K562 (cell line): Measurements from ENCODE around the gene DNAH8. TPM values are rescaled to one million over a fixed set of nuclear protein-coding genes. Genes with fewer than 3 reads are reported as not detected.

Experiments
- ATAC-seq: fragments of 200-7000 bp; cut with Tn5 transposase; 3 replicates; pipeline ENCODE4 v1.9.1; 2020; ENCODE audit warnings: moderate library complexity
- BruUV-seq: library from RNA; stranded (reverse); fragments of 400-500 nt; replicated peaks from 2 replicates; lab custom pipeline; 2021; lab: Mats Ljungman, UMichigan
- CTCF ChIA-PET: fragments of 300-600 bp; formaldehyde crosslinking; extraction: SDS; loops from one replicate; lab custom pipeline; 2021; ENCODE audit warnings: low intra/inter-chr PET ratio; lab: Yijun Ruan, JAX
- POLR2A ChIA-PET: fragments of 300-600, 350-650 bp; sonication (Branson Sonifier 250); formaldehyde crosslinking; extraction: SDS; loops from one replicate; lab custom pipeline; 2021; ENCODE audit warnings: antibody characterized with exemption, inconsistent platforms; lab: Yijun Ruan, JAX
- DNase-seq, 4 experiments: peaks; one replicate each; pipeline versions ENCODE4 v3.0.0 to v3.0.0-alpha.2; 2011 to 2018; ENCODE audit warnings: low spot score in 3 of 4, mixed read lengths in 3 of 4; ENCODE audit errors: extremely low read depth in 1 of 4
- FAIRE-seq: peaks from 2 replicates; lab custom pipeline; 2011; peaks lifted over from hg19 to GRCh38; lab: Jason Lieb, UNC
- H2AFZ ChIP-seq: 2 replicates; pipeline ENCODE4 v1.6.0; 2011; ENCODE audit warnings: low read depth, low read length, control low read depth, inconsistent platforms
- H3K27ac ChIP-seq: fragments of 200-600 bp; 3 replicates; pipeline ENCODE4 v1.8.0; 2011; ENCODE audit warnings: low read depth, mild to moderate bottlenecking, control low read depth, inconsistent platforms, low read length, moderate library complexity, mixed read lengths; ENCODE audit errors: extremely low read depth
- H3K27me3 ChIP-seq, 2 experiments: fragments of 300-600 bp in 1 of 2; 2 replicates in 1 of 2; 3 replicates in 1 of 2; pipeline versions ENCODE4 v1.6.0 to v1.8.0; 2011; ENCODE audit warnings: inconsistent platforms in 2 of 2, low read length in 2 of 2, mild to moderate bottlenecking in 1 of 2, mixed read lengths in 1 of 2, moderate library complexity in 1 of 2; ENCODE audit not compliant: control insufficient read depth in 2 of 2, insufficient read depth in 2 of 2
- H3K36me3 ChIP-seq: fragments of 300-600 bp; 3 replicates; pipeline ENCODE4 v1.8.0; 2011; ENCODE audit warnings: mild to moderate bottlenecking, low read length, inconsistent platforms; ENCODE audit not compliant: control insufficient read depth, insufficient read depth
- H3K4me1 ChIP-seq, 2 experiments: fragments of 200-600 bp in 1 of 2; replicated peaks in 1 of 2; 2 replicates in 1 of 2; 3 replicates in 1 of 2; pipeline versions ENCODE4 v1.5.1 to v1.8.0; 2011; ENCODE audit warnings: inconsistent platforms in 2 of 2, low read length in 2 of 2, mild to moderate bottlenecking in 1 of 2, mixed read lengths in 1 of 2, moderate library complexity in 1 of 2; ENCODE audit not compliant: control insufficient read depth in 2 of 2, insufficient read depth in 2 of 2
- H3K4me2 ChIP-seq: 2 replicates; pipeline ENCODE4 v1.6.1; 2011; ENCODE audit warnings: low read length, control low read depth, inconsistent platforms, mixed read lengths; ENCODE audit not compliant: insufficient read depth
- H3K4me3 ChIP-seq: fragments of 200-600 bp; sonication (generic), shearing (Covaris generic); 2 replicates; pipeline ENCODE4 v1.5.1; 2016; ENCODE audit warnings: control low read depth, inconsistent platforms
- H3K79me2 ChIP-seq: fragments of 200-600 bp; 3 replicates; pipeline ENCODE4 v1.8.0; 2011; ENCODE audit warnings: low read length, inconsistent platforms; ENCODE audit not compliant: control insufficient read depth, insufficient read depth
- H3K9ac ChIP-seq, 2 experiments: 2 replicates each; pipeline versions ENCODE4 v1.6.0 to v1.6.1; 2011; ENCODE audit warnings: low read depth in 2 of 2, low read length in 2 of 2, control low read depth in 1 of 2, inconsistent platforms in 1 of 2, mild to moderate bottlenecking in 1 of 2, mixed read lengths in 1 of 2; ENCODE audit not compliant: insufficient read depth in 1 of 2
- H3K9me1 ChIP-seq: one replicate; pipeline ENCODE4 v1.6.0; 2011; ENCODE audit warnings: inconsistent platforms, mild to moderate bottlenecking, low read length, moderate library complexity; ENCODE audit not compliant: control insufficient read depth, insufficient read depth
- H3K9me3 ChIP-seq: replicated peaks from 2 replicates; pipeline ENCODE4 v1.5.1; 2011; ENCODE audit warnings: low read depth, low read length, inconsistent platforms; ENCODE audit not compliant: control insufficient read depth, insufficient read depth
- H4K20me1 ChIP-seq: replicated peaks from 2 replicates; pipeline ENCODE4 v1.6.1; 2011; ENCODE audit warnings: low read length, inconsistent platforms, mixed read lengths; ENCODE audit not compliant: control insufficient read depth, insufficient read depth
- CXXC5 ChIP-seq: fragments of 250-450 bp; sonication (Bioruptor Pico); IDR thresholded peaks from 2 replicates; pipeline ENCODE4 v1.8.0; 2022; ENCODE audit warnings: inconsistent platforms, mild to moderate bottlenecking, moderate library complexity
- DDX20 ChIP-seq: fragments of 450-650 bp; IDR thresholded peaks from 2 replicates; pipeline ENCODE4 v1.6.1; 2016; ENCODE audit warnings: missing genetic modification characterization, low read depth, mild to moderate bottlenecking, missing compliant biosample characterization, moderate library complexity
- MEIS2 ChIP-seq: fragments of 450-650 bp; IDR thresholded peaks from 2 replicates; pipeline ENCODE4 v1.6.1; 2014; ENCODE audit warnings: mild to moderate bottlenecking; ENCODE audit not compliant: partially characterized antibody
- TRIM28 ChIP-seq: fragments of 450-650 bp; IDR thresholded peaks from 2 replicates; pipeline ENCODE4 v1.6.1; 2017
- WGBS: fragments of 100-300 bp; shearing (Covaris generic); methylation state at CpG from one replicate; pipeline ENCODE4 v1.1.6; 2016; ENCODE audit warnings: low coverage, mixed read lengths; ENCODE audit not compliant: insufficient coverage; ENCODE audit errors: missing lambda C conversion rate; 5-methylcytosine and 5-hydroxymethylcytosine counted together
- in situ Hi-C: fragments of 300-500 bp; cut with MboI; formaldehyde crosslinking; loops from 4 replicates; pipeline ENCODE4 v1.15.0; 2018; ENCODE audit warnings: inconsistent platforms, mixed read lengths
- intact Hi-C: fragments of 100-400 bp; cut with micrococcal nuclease; formaldehyde crosslinking; loops from 2 replicates; pipeline ENCODE4 v1.14.2; 2022
- polyA plus RNA-seq, 8 experiments: library from polyadenylated mRNA; depleted of rRNA in 4 of 8; stranded (reverse) in 5 of 8; unstranded in 3 of 8; fragments of >200 nt; fragmentation: Nextera tagmentation in 2 of 8; fragmentation: Illumina TruSeq in 1 of 8; extraction: Ambion mirVana in 2 of 8; extraction: Trizol in 1 of 8; gene quantifications; 2 replicates each; pipeline versions ENCODE4 v1.2.1 to v1.2.3, GENCODE V29; 2011 to 2014; ENCODE audit warnings: inconsistent platforms in 1 of 8, missing spikeins in 1 of 8
- total RNA-seq, 7 experiments: library from RNA; depleted of rRNA in 6 of 7; stranded (reverse); fragments of >200 nt in 6 of 7; fragmentation: Illumina TruSeq in 2 of 7; extraction: Trizol in 2 of 7; gene quantifications; 2 replicates each; pipeline versions ENCODE4 v1.2.1 to v1.2.3, GENCODE V29; 2011 to 2021; ENCODE audit warnings: low replicate concordance in 1 of 7

DNAH8 gene
- total and polyA plus RNA-seq, 9 of the 15 experiments (the other 6 are each of a cell fraction or from before 2014, with no cell fraction given), result 1.2 to 4.2 (median 2.9) TPM

- Histone ChIP-seq H3K27me3 (no peaks in the 10 kb centered on the region), H3K79me2 (peaks cover 24% of the 10 kb centered on the region), H3K9me3 (no peaks in the 10 kb centered on the region), H3K4me3 (peak overlapping the region; percentile 55), H3K27ac (no peak overlapping the region)
- TF ChIP-seq DDX20 (tag), result no peak
- TF ChIP-seq, all 486 proteins: peak for 0
- 62% methylated on average over 5 of the region's 5 CpGs for WGBS
- ATAC-seq (no peak), FAIRE-seq (no peak), DNase-seq (no peak)
- Histone ChIP-seq H3K36me3 (no peaks in the 10 kb centered on the region; the same call in 2 of the 3 replicates), H4K20me1 (no peaks in the 10 kb centered on the region), H3K9ac (peak overlapping the region in 1 of 2 experiments; percentile 12; a peak in 1 of 4 replicates), H3K4me1 (peaks cover 0 to 8% of the 10 kb centered on the region in 2 experiments; a peak in 2 of 5 replicates), H3K4me2 (peak overlapping the region; percentile 91), H2AFZ (no peak overlapping the region; the same call in 1 of the 2 replicates), H3K9me1 (no peaks in the 10 kb centered on the region)
- in situ Hi-C loops (no loop called here), intact Hi-C loops (no loop called here)
- BruUV-seq, result no TSS peak
- ChIA-PET POLR2A (interaction anchor here (0.7 to 2.4 kb wide), 3 partner anchors 9 to 20 kb away, joined by 3 to 12 read pairs (median 5); partner anchors contain the start of genes DNAH8 and GLO1), CTCF (no interaction called here)
Observed at GRCh38 chr6:38723783-38724182, 8.7 kb downstream of the DNAH8 start.

DNA sequence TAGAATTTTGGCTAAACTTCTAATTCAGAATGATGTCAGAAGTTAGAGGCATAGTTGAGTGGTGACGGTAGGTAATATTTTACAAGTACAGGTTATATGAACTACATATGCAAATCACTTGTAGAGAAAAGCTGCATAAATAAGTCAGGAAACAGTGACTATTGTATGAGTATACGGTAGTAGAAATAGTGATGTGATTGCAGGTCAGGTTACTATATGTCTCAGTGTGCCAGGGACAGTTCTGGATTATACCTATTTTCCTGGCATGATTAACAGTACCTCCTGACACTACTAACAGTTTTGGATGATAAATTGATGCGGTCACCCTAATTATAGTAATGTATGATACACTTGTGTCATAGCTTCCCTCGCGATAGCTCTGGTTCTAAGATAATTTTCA lies 9.2 kb downstream of the DNAH8 start:
- Histone ChIP-seq H3K27ac (no peak overlapping the region), H3K4me3 (peak overlapping the region; percentile 9; the same call in 1 of the 2 replicates), H3K36me3 (no peaks in the 10 kb centered on the region; the same call in 2 of the 3 replicates), H2AFZ (no peak overlapping the region), H3K79me2 (peaks cover 24% of the 10 kb centered on the region), H3K27me3 (no peaks in the 10 kb centered on the region), H3K9me1 (no peaks in the 10 kb centered on the region), H3K9ac (no peak overlapping the region), H3K9me3 (no peaks in the 10 kb centered on the region), H3K4me1 (peaks cover 0 to 8% of the 10 kb centered on the region in 2 experiments; a peak in 2 of 5 replicates), H4K20me1 (no peaks in the 10 kb centered on the region), H3K4me2 (peak overlapping the region; percentile 50)
- ATAC-seq (no peak), FAIRE-seq (no peak), DNase-seq (no peak)
- BruUV-seq, result no TSS peak
- intact Hi-C loops, result no loop called here
- in situ Hi-C loops, result no loop called here
- 44% methylated on average over 5 of the region's 5 CpGs for WGBS
- ChIA-PET POLR2A (interaction anchor here (1.0 to 2.4 kb wide), 3 partner anchors 10 to 33 kb away, joined by 4 to 12 read pairs (median 5); partner anchors contain the start of genes DNAH8 and GLO1), CTCF (no interaction called here)
- TF ChIP-seq CXXC5 (CRISPR knock-in tag), result no peak
- TF ChIP-seq TRIM28, result no peak
- TF ChIP-seq MEIS2, result peak; percentile 12
